PC-9 (cell line): ENCODE results near the gene FEM1C.

Source experiments
- EZH2 ChIP-seq: fragments of 200-600 bp; sonication (generic); IDR thresholded peaks from 2 replicates; pipeline ENCODE4 v1.8.0; 2017; ENCODE audit warnings: antibody characterized with exemption, low read depth
- TF ChIP-seq, protein P1 (sequence below): fragments of 200-600 bp; sonication (generic); conservative IDR thresholded peaks from 2 replicates; pipeline ENCODE4 v1.6.1; 2017; ENCODE audit warnings: mixed run types, antibody characterized with exemption, mild to moderate bottlenecking, moderate library complexity

GRCh38 chr5:115589043-115589442 lies 44.5 kb upstream of the FEM1C start:
- TF ChIP-seq, protein P1, sequence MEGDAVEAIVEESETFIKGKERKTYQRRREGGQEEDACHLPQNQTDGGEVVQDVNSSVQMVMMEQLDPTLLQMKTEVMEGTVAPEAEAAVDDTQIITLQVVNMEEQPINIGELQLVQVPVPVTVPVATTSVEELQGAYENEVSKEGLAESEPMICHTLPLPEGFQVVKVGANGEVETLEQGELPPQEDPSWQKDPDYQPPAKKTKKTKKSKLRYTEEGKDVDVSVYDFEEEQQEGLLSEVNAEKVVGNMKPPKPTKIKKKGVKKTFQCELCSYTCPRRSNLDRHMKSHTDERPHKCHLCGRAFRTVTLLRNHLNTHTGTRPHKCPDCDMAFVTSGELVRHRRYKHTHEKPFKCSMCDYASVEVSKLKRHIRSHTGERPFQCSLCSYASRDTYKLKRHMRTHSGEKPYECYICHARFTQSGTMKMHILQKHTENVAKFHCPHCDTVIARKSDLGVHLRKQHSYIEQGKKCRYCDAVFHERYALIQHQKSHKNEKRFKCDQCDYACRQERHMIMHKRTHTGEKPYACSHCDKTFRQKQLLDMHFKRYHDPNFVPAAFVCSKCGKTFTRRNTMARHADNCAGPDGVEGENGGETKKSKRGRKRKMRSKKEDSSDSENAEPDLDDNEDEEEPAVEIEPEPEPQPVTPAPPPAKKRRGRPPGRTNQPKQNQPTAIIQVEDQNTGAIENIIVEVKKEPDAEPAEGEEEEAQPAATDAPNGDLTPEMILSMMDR = no peak
- TF ChIP-seq EZH2 = no peak
